ENCODE data around the gene TH. TPM values are rescaled to one million over a fixed set of nuclear protein-coding genes. Genes with fewer than 3 reads are reported as not detected.

Gene TH
- total RNA-seq (2014; rRNA removed; shearing (Covaris generic)), result not detected in 2 replicates

GRCh38 chr11:2171591-2172003, at the start of gene TH:
Gene TH (minus strand): TSS chr11:2171815. CDS start chr11:2171786, 29 bp downstream.
- no peak for DNase-seq (ENCODE audit: low spot score)

- DNase-seq (ENCODE audit: low spot score), result no peak
Observed at GRCh38 chr11:2221024-2221423, 49.4 kb upstream of the TH start.

- DNase-seq (ENCODE audit: low spot score), result no peak
Observed at GRCh38 chr11:2220173-2220771, 48.7 kb upstream of the TH start.

GRCh38 chr11:2219318-2220017, 47.9 kb upstream of the TH start:
- DNase-seq (ENCODE audit: low spot score), result no peak

- no peak for DNase-seq (ENCODE audit: low spot score)
Observed at GRCh38 chr11:2218031-2218633, 46.5 kb upstream of the TH start.

GRCh38 chr11:2217211-2218030, 45.8 kb upstream of the TH start:
- DNase-seq (ENCODE audit: low spot score), result no peak

- no peak for DNase-seq (ENCODE audit: low spot score)
Observed at GRCh38 chr11:2216400-2217064, 44.9 kb upstream of the TH start.

- DNase-seq (ENCODE audit: low spot score), result no peak
Observed at GRCh38 chr11:2215561-2216399, 44.2 kb upstream of the TH start.

- no peak for DNase-seq (ENCODE audit: low spot score)
Observed at GRCh38 chr11:2215230-2215560, 43.6 kb upstream of the TH start.

GRCh38 chr11:2214527-2215229, 43.1 kb upstream of the TH start:
- no peak for DNase-seq (ENCODE audit: low spot score)

- no peak for DNase-seq (ENCODE audit: low spot score)
Observed at GRCh38 chr11:2213890-2214526, 42.4 kb upstream of the TH start.

- no peak for DNase-seq (ENCODE audit: low spot score)
Observed at GRCh38 chr11:2213384-2213842, 41.8 kb upstream of the TH start.

- no peak for DNase-seq (ENCODE audit: low spot score)
Observed at GRCh38 chr11:2212411-2213251, 41.0 kb upstream of the TH start.

- DNase-seq (ENCODE audit: low spot score), result no peak
Observed at GRCh38 chr11:2211113-2211971, 39.7 kb upstream of the TH start.

- DNase-seq (ENCODE audit: low spot score), result no peak
Observed at GRCh38 chr11:2210366-2211112, 38.9 kb upstream of the TH start.

- no peak for DNase-seq (ENCODE audit: low spot score)
Observed at GRCh38 chr11:2209900-2210321, 38.3 kb upstream of the TH start.

GRCh38 chr11:2209370-2209801, 37.8 kb upstream of the TH start:
- DNase-seq (ENCODE audit: low spot score), result no peak

Measured in H4 (cell line).